DOHH2 (cell line): ENCODE data around the gene NAA10.

ENCODE experiments used
- H3F3A ChIP-seq: fragments of 200-600 bp; sonication (generic), shearing (Covaris generic); 2 replicates; pipeline ENCODE4 v1.6.0; 2016; ENCODE audit warnings: antibody characterized with exemption, mild to moderate bottlenecking; ENCODE audit not compliant: control insufficient read depth, insufficient read depth
- H3K27ac ChIP-seq: fragments of 200-600 bp; sonication (generic); 2 replicates; pipeline ENCODE4 v1.5.1; 2014; ENCODE audit warnings: low read depth, mild to moderate bottlenecking, low read length, moderate library complexity
- H3K27me3 ChIP-seq: fragments of 200-600 bp; sonication (generic); 2 replicates; pipeline ENCODE4 v1.6.1; 2014; ENCODE audit warnings: mild to moderate bottlenecking, low read length, mixed read lengths; ENCODE audit not compliant: control insufficient read depth
- H3K36me3 ChIP-seq: fragments of 200-600 bp; sonication (generic); 2 replicates; pipeline ENCODE4 v1.6.1; 2014; ENCODE audit warnings: mild to moderate bottlenecking, low read length, moderate library complexity, mixed read lengths; ENCODE audit not compliant: control insufficient read depth
- H3K4me1 ChIP-seq: fragments of 200-600 bp; sonication (generic); 2 replicates; pipeline ENCODE4 v1.6.1; 2014; ENCODE audit warnings: mild to moderate bottlenecking, low read length, mixed read lengths; ENCODE audit not compliant: control insufficient read depth
- H3K4me2 ChIP-seq: fragments of 200-600 bp; sonication (generic); 2 replicates; pipeline ENCODE4 v1.6.0; 2014; ENCODE audit warnings: mild to moderate bottlenecking, low read length, moderate library complexity
- H3K4me3 ChIP-seq: fragments of 200-600 bp; sonication (generic); 2 replicates; pipeline ENCODE4 v1.5.1; 2014; ENCODE audit warnings: mild to moderate bottlenecking, low read length, mixed read lengths
- H3K79me2 ChIP-seq: fragments of 200-600 bp; sonication (generic); 2 replicates; pipeline ENCODE4 v1.6.1; 2014; ENCODE audit warnings: mild to moderate bottlenecking, low read length, mixed read lengths; ENCODE audit not compliant: control insufficient read depth
- H3K9me2 ChIP-seq: fragments of 200-600 bp; sonication (generic); replicated peaks from 2 replicates; pipeline ENCODE4 v1.6.1; 2014; ENCODE audit warnings: mild to moderate bottlenecking, low read length, mixed read lengths; ENCODE audit not compliant: control insufficient read depth
- H3K9me3 ChIP-seq: fragments of 200-600 bp; sonication (generic); 2 replicates; pipeline ENCODE4 v1.6.1; 2014; ENCODE audit warnings: antibody characterized with exemption, low read length, mixed read lengths; ENCODE audit not compliant: control insufficient read depth, insufficient read depth
- H4K20me1 ChIP-seq: fragments of 200-600 bp; sonication (generic); 2 replicates; pipeline ENCODE4 v1.6.0; 2014; ENCODE audit warnings: low read depth, mild to moderate bottlenecking, antibody characterized with exemption, low read length, moderate library complexity; ENCODE audit not compliant: control insufficient read depth, insufficient read depth
- EZH2phosphoT487 ChIP-seq: fragments of 200-600 bp; sonication (generic); IDR thresholded peaks from 2 replicates; pipeline ENCODE4 v1.6.1; 2017; ENCODE audit warnings: borderline replicate concordance, mild to moderate bottlenecking, antibody characterized with exemption, low read length, moderate library complexity, mixed read lengths
- TF ChIP-seq, protein P1 (sequence below): fragments of 200-600 bp; sonication (generic); IDR thresholded peaks from one replicate; pipeline ENCODE4 v1.5.1; 2014; ENCODE audit warnings: antibody characterized with exemption, mild to moderate bottlenecking, low read depth, low read length; ENCODE audit not compliant: poor library complexity, severe bottlenecking

Gene NAA10

GRCh38 chrX:153921511-153922446 is 13.1 kb downstream of the NAA10 start:
- Histone ChIP-seq H3K9me2 (no peaks in the 10 kb centered on the region), H3K9me3 (no peaks in the 10 kb centered on the region), H3K4me2 (no peak overlapping the region), H3K4me3 (no peak overlapping the region), H3K27me3 (no peaks in the 10 kb centered on the region), H3F3A (no peaks in the 10 kb centered on the region; the same call in 1 of the 2 replicates), H3K79me2 (peaks cover 40% of the 10 kb centered on the region), H3K36me3 (peaks cover 45% of the 10 kb centered on the region), H3K27ac (no peak overlapping the region), H3K4me1 (peaks cover 28% of the 10 kb centered on the region), H4K20me1 (no peaks in the 10 kb centered on the region)
- TF ChIP-seq EZH2phosphoT487 = no peak
- TF ChIP-seq, protein P1, sequence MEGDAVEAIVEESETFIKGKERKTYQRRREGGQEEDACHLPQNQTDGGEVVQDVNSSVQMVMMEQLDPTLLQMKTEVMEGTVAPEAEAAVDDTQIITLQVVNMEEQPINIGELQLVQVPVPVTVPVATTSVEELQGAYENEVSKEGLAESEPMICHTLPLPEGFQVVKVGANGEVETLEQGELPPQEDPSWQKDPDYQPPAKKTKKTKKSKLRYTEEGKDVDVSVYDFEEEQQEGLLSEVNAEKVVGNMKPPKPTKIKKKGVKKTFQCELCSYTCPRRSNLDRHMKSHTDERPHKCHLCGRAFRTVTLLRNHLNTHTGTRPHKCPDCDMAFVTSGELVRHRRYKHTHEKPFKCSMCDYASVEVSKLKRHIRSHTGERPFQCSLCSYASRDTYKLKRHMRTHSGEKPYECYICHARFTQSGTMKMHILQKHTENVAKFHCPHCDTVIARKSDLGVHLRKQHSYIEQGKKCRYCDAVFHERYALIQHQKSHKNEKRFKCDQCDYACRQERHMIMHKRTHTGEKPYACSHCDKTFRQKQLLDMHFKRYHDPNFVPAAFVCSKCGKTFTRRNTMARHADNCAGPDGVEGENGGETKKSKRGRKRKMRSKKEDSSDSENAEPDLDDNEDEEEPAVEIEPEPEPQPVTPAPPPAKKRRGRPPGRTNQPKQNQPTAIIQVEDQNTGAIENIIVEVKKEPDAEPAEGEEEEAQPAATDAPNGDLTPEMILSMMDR = no peak

GRCh38 chrX:153921070-153921469 is 13.8 kb downstream of the NAA10 start:
- Histone ChIP-seq H3K27ac (no peak overlapping the region), H3K36me3 (peaks cover 44% of the 10 kb centered on the region), H3K4me2 (no peak overlapping the region), H3K4me1 (peaks cover 24% of the 10 kb centered on the region), H3K9me3 (no peaks in the 10 kb centered on the region), H4K20me1 (no peaks in the 10 kb centered on the region), H3K9me2 (no peaks in the 10 kb centered on the region), H3K27me3 (no peaks in the 10 kb centered on the region), H3F3A (no peaks in the 10 kb centered on the region; the same call in 1 of the 2 replicates), H3K79me2 (peaks cover 40% of the 10 kb centered on the region), H3K4me3 (no peak overlapping the region)
- TF ChIP-seq EZH2phosphoT487 = no peak
- TF ChIP-seq, protein P1 = no peak

- peaks cover 44% of the 10 kb centered on the region for H3K36me3 ChIP-seq
- H3K4me1 ChIP-seq = peaks cover 24% of the 10 kb centered on the region
- TF ChIP-seq, protein P1 = no peak
- no peak for TF ChIP-seq EZH2phosphoT487
- no peaks in the 10 kb centered on the region; the same call in 1 of the 2 replicates for H3F3A ChIP-seq
- no peak overlapping the region for H3K4me3 ChIP-seq
- H3K9me2 ChIP-seq = no peaks in the 10 kb centered on the region
- H3K27ac ChIP-seq = no peak overlapping the region
- no peak overlapping the region for H3K4me2 ChIP-seq
- H4K20me1 ChIP-seq = no peaks in the 10 kb centered on the region
- no peaks in the 10 kb centered on the region for H3K27me3 ChIP-seq
- H3K79me2 ChIP-seq = peaks cover 36% of the 10 kb centered on the region
- no peaks in the 10 kb centered on the region for H3K9me3 ChIP-seq
These were observed 14.3 kb downstream of the NAA10 start for GRCh38 chrX:153920546-153920945.
